ENCODE results near the gene TFAP2B.

The TFAP2B gene

GRCh38 chr6:50829898-50830444, 11.3 kb downstream of the TFAP2B start:
- TF ChIP-seq EGR1 (IDR thresholded peaks at IDR 0.05): no peak
- TF ChIP-seq RAD21 (IDR thresholded peaks at IDR 0.05; ENCODE audit: low read depth): no peak
- no peak for TF ChIP-seq MAX (IDR thresholded peaks at IDR 0.05)
- no peak for TF ChIP-seq CREB1 (IDR thresholded peaks at IDR 0.05; ENCODE audit: low read depth)
- TF ChIP-seq USF1 (IDR thresholded peaks at IDR 0.05): no peak
- TF ChIP-seq NFIC (IDR thresholded peaks at IDR 0.05): no peak
- TF ChIP-seq EP300 (IDR thresholded peaks at IDR 0.05; ENCODE audit: borderline replicate concordance): no peak
- TF ChIP-seq FOXM1 (IDR thresholded peaks at IDR 0.05; ENCODE audit: borderline replicate concordance, low read depth): no peak
- no peak for TF ChIP-seq TAF1 (IDR thresholded peaks at IDR 0.05; ENCODE audit: low read depth)
- no peak for TF ChIP-seq CEBPB (IDR thresholded peaks at IDR 0.05)
- no peak for TF ChIP-seq TEAD4 (IDR thresholded peaks at IDR 0.05)

- no peak for TF ChIP-seq USF1 (IDR thresholded peaks at IDR 0.05)
- no peak for TF ChIP-seq TCF12 (IDR thresholded peaks at IDR 0.05; ENCODE audit: low read depth)
Observed at GRCh38 chr6:50831186-50831585, 12.5 kb downstream of the TFAP2B start.

- TF ChIP-seq USF1 (IDR thresholded peaks at IDR 0.05): no peak
- TF ChIP-seq REST (IDR thresholded peaks at IDR 0.05; ENCODE audit: low read depth): no peak
- TF ChIP-seq RAD21 (IDR thresholded peaks at IDR 0.05; ENCODE audit: low read depth): no peak
- TF ChIP-seq EGR1 (IDR thresholded peaks at IDR 0.05): no peak
- no peak for TF ChIP-seq NFIC (IDR thresholded peaks at IDR 0.05)
- no peak for TF ChIP-seq ZBTB7A (IDR thresholded peaks at IDR 0.05; ENCODE audit: low read depth)
- no peak for TF ChIP-seq CEBPB (IDR thresholded peaks at IDR 0.05)
- no peak for TF ChIP-seq YY1 (IDR thresholded peaks at IDR 0.05; ENCODE audit: low read depth)
- TF ChIP-seq TAF1 (IDR thresholded peaks at IDR 0.05; ENCODE audit: low read depth): no peak
- TF ChIP-seq TCF12 (IDR thresholded peaks at IDR 0.05; ENCODE audit: low read depth): no peak
- TF ChIP-seq TEAD4 (IDR thresholded peaks at IDR 0.05): no peak
- no peak for TF ChIP-seq EP300 (IDR thresholded peaks at IDR 0.05; ENCODE audit: borderline replicate concordance)
- no peak for TF ChIP-seq MAX (IDR thresholded peaks at IDR 0.05)
- TF ChIP-seq FOXM1 (IDR thresholded peaks at IDR 0.05; ENCODE audit: borderline replicate concordance, low read depth): no peak
- TF ChIP-seq CREB1 (IDR thresholded peaks at IDR 0.05; ENCODE audit: low read depth): no peak
Observed at GRCh38 chr6:50832912-50833311, 14.2 kb downstream of the TFAP2B start.

GRCh38 chr6:50834929-50835410, 16.3 kb downstream of the TFAP2B start:
- TF ChIP-seq EGR1 (IDR thresholded peaks at IDR 0.05) (no peak), RAD21 (IDR thresholded peaks at IDR 0.05; ENCODE audit: low read depth) (no peak), REST (IDR thresholded peaks at IDR 0.05; ENCODE audit: low read depth) (no peak), TEAD4 (IDR thresholded peaks at IDR 0.05) (no peak), FOXM1 (IDR thresholded peaks at IDR 0.05; ENCODE audit: borderline replicate concordance, low read depth) (no peak), EP300 (IDR thresholded peaks at IDR 0.05; ENCODE audit: borderline replicate concordance) (no peak), MAX (IDR thresholded peaks at IDR 0.05) (no peak), TCF12 (IDR thresholded peaks at IDR 0.05; ENCODE audit: low read depth) (no peak), YY1 (IDR thresholded peaks at IDR 0.05; ENCODE audit: low read depth) (no peak), USF1 (IDR thresholded peaks at IDR 0.05) (no peak), ZBTB7A (IDR thresholded peaks at IDR 0.05; ENCODE audit: low read depth) (no peak), TAF1 (IDR thresholded peaks at IDR 0.05; ENCODE audit: low read depth) (no peak), CREB1 (IDR thresholded peaks at IDR 0.05; ENCODE audit: low read depth) (no peak), CEBPB (IDR thresholded peaks at IDR 0.05) (no peak), NFIC (IDR thresholded peaks at IDR 0.05) (no peak)

GRCh38 chr6:50836231-50836630, 17.6 kb downstream of the TFAP2B start:
- no peak for TF ChIP-seq USF1 (IDR thresholded peaks at IDR 0.05)
- no peak for TF ChIP-seq EP300 (IDR thresholded peaks at IDR 0.05; ENCODE audit: borderline replicate concordance)
- TF ChIP-seq TEAD4 (IDR thresholded peaks at IDR 0.05): no peak
- no peak for TF ChIP-seq YY1 (IDR thresholded peaks at IDR 0.05; ENCODE audit: low read depth)
- no peak for TF ChIP-seq FOXM1 (IDR thresholded peaks at IDR 0.05; ENCODE audit: borderline replicate concordance, low read depth)
- TF ChIP-seq REST (IDR thresholded peaks at IDR 0.05; ENCODE audit: low read depth): no peak
- TF ChIP-seq TAF1 (IDR thresholded peaks at IDR 0.05; ENCODE audit: low read depth): no peak
- no peak for TF ChIP-seq ZBTB7A (IDR thresholded peaks at IDR 0.05; ENCODE audit: low read depth)
- TF ChIP-seq RAD21 (IDR thresholded peaks at IDR 0.05; ENCODE audit: low read depth): no peak
- no peak for TF ChIP-seq NFIC (IDR thresholded peaks at IDR 0.05)
- no peak for TF ChIP-seq TCF12 (IDR thresholded peaks at IDR 0.05; ENCODE audit: low read depth)
- TF ChIP-seq EGR1 (IDR thresholded peaks at IDR 0.05): no peak
- TF ChIP-seq CEBPB (IDR thresholded peaks at IDR 0.05): no peak
- no peak for TF ChIP-seq CREB1 (IDR thresholded peaks at IDR 0.05; ENCODE audit: low read depth)
- no peak for TF ChIP-seq MAX (IDR thresholded peaks at IDR 0.05)

Measured in Ishikawa (cell line).